Measurements from ENCODE around the gene IRF3. TPM values are rescaled to one million over a fixed set of nuclear protein-coding genes. Genes with fewer than 3 reads are reported as not detected.
"Not testable (repeated sequence)": the region's sequence is repeated elsewhere in the genome, so short reads cannot be mapped to it uniquely, and the experiment has no call there.

The IRF3 gene
- total RNA-seq, 3 donors from 2014 or later, result 76.1 to 119 (median 90.1) TPM

DNA sequence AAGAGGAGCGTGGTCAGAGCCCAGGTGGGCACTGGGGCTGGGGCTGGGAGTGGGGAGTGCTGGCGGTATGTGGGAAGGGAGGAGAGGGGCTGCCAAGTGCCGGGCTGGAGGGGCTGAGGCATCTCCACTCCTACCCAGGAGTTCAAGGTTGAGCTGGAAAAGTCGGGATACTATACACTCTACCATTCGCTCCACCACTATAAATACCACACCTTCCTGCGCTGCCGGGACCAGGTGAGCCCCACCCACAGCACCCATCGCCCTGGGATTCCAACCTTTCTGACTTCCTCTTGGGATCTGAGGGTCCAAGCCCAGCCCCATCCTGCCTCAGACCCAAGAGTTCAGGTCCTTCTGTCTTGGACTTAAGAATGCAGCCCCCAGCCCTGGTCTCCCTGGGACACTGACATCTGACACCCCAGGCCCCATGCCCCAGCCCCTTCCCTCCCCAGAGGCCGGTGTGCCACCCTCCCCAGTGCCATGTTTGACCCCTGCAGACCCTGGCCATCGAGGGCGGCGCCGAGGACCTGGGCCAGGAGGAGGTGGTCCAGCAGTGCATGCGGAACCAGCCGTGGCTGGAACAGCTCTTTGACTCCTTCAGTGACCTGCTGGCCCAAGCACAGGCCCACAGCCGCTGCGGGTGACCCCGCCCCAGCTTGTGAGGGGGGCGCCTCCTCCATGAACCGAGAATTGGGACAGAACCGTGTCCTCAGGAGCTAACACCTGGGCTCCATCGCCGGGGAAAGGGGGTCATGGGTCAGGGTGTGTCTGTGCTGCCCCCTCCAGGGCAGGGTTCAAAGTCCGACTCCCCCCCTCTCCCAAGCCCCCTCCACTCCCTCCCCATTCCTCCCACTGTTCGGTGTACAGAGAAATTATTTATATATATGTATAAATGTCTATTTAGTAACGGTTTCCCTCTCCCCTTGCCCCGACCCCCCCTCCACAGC, 40.4 kb downstream of the IRF3 start:
- DNase-seq, result no peak
- TF ChIP-seq, protein P1, sequence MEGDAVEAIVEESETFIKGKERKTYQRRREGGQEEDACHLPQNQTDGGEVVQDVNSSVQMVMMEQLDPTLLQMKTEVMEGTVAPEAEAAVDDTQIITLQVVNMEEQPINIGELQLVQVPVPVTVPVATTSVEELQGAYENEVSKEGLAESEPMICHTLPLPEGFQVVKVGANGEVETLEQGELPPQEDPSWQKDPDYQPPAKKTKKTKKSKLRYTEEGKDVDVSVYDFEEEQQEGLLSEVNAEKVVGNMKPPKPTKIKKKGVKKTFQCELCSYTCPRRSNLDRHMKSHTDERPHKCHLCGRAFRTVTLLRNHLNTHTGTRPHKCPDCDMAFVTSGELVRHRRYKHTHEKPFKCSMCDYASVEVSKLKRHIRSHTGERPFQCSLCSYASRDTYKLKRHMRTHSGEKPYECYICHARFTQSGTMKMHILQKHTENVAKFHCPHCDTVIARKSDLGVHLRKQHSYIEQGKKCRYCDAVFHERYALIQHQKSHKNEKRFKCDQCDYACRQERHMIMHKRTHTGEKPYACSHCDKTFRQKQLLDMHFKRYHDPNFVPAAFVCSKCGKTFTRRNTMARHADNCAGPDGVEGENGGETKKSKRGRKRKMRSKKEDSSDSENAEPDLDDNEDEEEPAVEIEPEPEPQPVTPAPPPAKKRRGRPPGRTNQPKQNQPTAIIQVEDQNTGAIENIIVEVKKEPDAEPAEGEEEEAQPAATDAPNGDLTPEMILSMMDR (IDR thresholded peaks at IDR 0.05), result no peak
- Histone ChIP-seq H3K36me3 (ENCODE audit: low read depth) (no peaks in the 10 kb centered on the region), H3K4me3 (no peak overlapping the region), H3K9me3 (no peaks in the 10 kb centered on the region), H3K4me1 (ENCODE audit: low read depth) (no peaks in the 10 kb centered on the region)
- peak; percentile 34 for ATAC-seq
- intact Hi-C loops (cut with DNase I, micrococcal nuclease), result no loop called here

GRCh38 chr19:49617860-49618259, 47.8 kb downstream of the IRF3 start:
- H3K4me3 ChIP-seq; H3K36me3 ChIP-seq (ENCODE audit: low read depth); H3K9me3 ChIP-seq; H3K4me1 ChIP-seq (ENCODE audit: low read depth); DNase-seq; intact Hi-C loops (cut with DNase I, micrococcal nuclease); ATAC-seq: not testable (repeated sequence)

DNA sequence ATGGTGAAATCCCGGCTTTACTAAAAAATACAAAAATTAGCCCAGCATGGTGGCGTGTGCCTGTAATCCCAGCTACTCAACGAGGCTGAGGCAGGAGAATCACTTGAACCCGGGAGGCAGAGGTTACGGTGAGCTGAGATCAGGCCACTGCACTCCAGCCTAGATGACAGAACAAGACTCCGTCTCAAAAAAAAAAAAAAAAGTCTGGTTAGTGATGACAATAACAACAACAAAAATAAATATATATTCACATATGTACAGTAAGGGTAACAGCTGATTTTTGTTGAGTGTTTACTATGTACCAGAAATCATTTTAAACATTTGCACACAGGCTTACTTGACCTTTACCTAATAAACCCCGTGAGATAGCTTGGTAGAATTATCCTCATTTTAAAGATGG, 48.7 kb downstream of the IRF3 start:
- TF ChIP-seq, protein P1 (IDR thresholded peaks at IDR 0.05), result no peak
- Histone ChIP-seq H3K9me3 (no peaks in the 10 kb centered on the region), H3K4me1 (ENCODE audit: low read depth) (no peaks in the 10 kb centered on the region), H3K36me3 (ENCODE audit: low read depth) (no peaks in the 10 kb centered on the region), H3K4me3 (no peak overlapping the region)
- DNase-seq (no peak), ATAC-seq (no peak)
- intact Hi-C loops (cut with DNase I, micrococcal nuclease), result no loop called here

- TF ChIP-seq, protein P1 (IDR thresholded peaks at IDR 0.05), result no peak
- DNase-seq (no peak), ATAC-seq (no peak)
- H3K4me1 ChIP-seq (ENCODE audit: low read depth), result no peaks in the 10 kb centered on the region
- H3K9me3 ChIP-seq, result no peaks in the 10 kb centered on the region
- no peaks in the 10 kb centered on the region for H3K36me3 ChIP-seq (ENCODE audit: low read depth)
- H3K4me3 ChIP-seq, result no peak overlapping the region
- intact Hi-C loops (cut with DNase I, micrococcal nuclease), result no loop called here
These were observed 49.1 kb downstream of the IRF3 start for GRCh38 chr19:49616532-49616931.

DNA sequence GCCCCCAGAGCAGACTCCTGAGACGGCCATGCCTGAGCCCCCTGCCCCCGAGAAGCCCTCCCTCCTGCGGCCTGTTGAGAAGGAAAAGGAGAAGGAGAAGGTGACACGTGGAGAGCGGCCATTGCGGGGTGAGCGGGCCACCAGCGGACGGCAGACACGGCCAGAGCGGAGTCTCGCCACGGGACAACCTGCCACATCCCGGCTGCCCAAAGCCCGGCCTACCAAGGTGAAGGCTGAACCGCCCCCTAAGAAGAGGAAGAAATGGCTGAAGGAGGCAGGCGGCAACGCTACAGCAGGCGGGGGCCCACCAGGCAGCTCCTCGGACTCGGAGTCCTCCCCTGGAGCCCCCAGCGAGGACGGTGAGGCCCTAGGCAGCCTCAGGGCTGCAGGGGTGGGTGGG, 49.8 kb downstream of the IRF3 start:
- TF ChIP-seq, protein P1 (IDR thresholded peaks at IDR 0.05), result no peak
- ATAC-seq (no peak), DNase-seq (no peak)
- intact Hi-C loops (cut with DNase I, micrococcal nuclease), result no loop called here
- H3K4me3 ChIP-seq, result no peak overlapping the region
- no peaks in the 10 kb centered on the region for H3K9me3 ChIP-seq
- no peaks in the 10 kb centered on the region for H3K4me1 ChIP-seq (ENCODE audit: low read depth)
- H3K36me3 ChIP-seq (ENCODE audit: low read depth), result no peaks in the 10 kb centered on the region

GRCh38 chr19:49614096-49614833, 51.4 kb downstream of the IRF3 start:
- H3K4me1 ChIP-seq (ENCODE audit: low read depth), result no peaks in the 10 kb centered on the region
- no peaks in the 10 kb centered on the region for H3K36me3 ChIP-seq (ENCODE audit: low read depth)
- no peaks in the 10 kb centered on the region for H3K9me3 ChIP-seq
- H3K4me3 ChIP-seq, result no peak overlapping the region
- TF ChIP-seq, protein P1 (IDR thresholded peaks at IDR 0.05), result no peak
- DNase-seq, result no peak
- intact Hi-C loops (cut with DNase I, micrococcal nuclease), result no loop called here
- peak; percentile 81 for ATAC-seq

All from mucosa of descending colon (tissue), 3 donors.